ENCODE data around the gene ERF. TPM values are rescaled to one million over a fixed set of nuclear protein-coding genes. Genes with fewer than 3 reads are reported as not detected.
A peak's percentile ranks its signal among the peaks of the same experiment; 100 is the strongest.

ERF gene
- total RNA-seq, 1 donor, result 31.8 TPM

GRCh38 chr19:42252365-42253244 lies 2.3 kb downstream of the ERF start:
- TF ChIP-seq CTCF (IDR thresholded peaks at IDR 0.05; ENCODE audit: extremely low read depth, low read depth, low read length), result no peak
- H3K4me1 ChIP-seq (ENCODE audit: insufficient read depth, low read length), result peaks cover 41% of the 10 kb centered on the region
- peak overlapping the region; percentile 93 for H3K27ac ChIP-seq (ENCODE audit: low read depth, low read length)
- peaks cover 19% of the 10 kb centered on the region for H3K36me3 ChIP-seq (ENCODE audit: insufficient read depth, low read length)
- no peaks in the 10 kb centered on the region for H3K9me3 ChIP-seq (ENCODE audit: low read depth, low read length)
- peak; percentile 97 for DNase-seq (ENCODE audit: insufficient read length, low spot score, missing footprints)
- H3K27me3 ChIP-seq (ENCODE audit: insufficient read depth, low read length), result no peaks in the 10 kb centered on the region
- H2AFZ ChIP-seq (ENCODE audit: low read length), result no peak overlapping the region
- peaks cover 20% of the 10 kb centered on the region for H4K20me1 ChIP-seq (ENCODE audit: insufficient read depth, low read length)
- H3K4me2 ChIP-seq (ENCODE audit: insufficient read depth, low read length), result peak overlapping the region; percentile 97
- peak overlapping the region; percentile 95 for H3K4me3 ChIP-seq (ENCODE audit: insufficient read depth, low read length)
- H3K79me2 ChIP-seq (ENCODE audit: insufficient read depth, low read length), result peaks cover 70% of the 10 kb centered on the region

GRCh38 chr19:42251572-42252358 lies 3.2 kb downstream of the ERF start:
- no peak for TF ChIP-seq CTCF (IDR thresholded peaks at IDR 0.05; ENCODE audit: extremely low read depth, low read depth, low read length)
- H4K20me1 ChIP-seq (ENCODE audit: insufficient read depth, low read length), result peaks cover 25% of the 10 kb centered on the region
- peaks cover 48% of the 10 kb centered on the region for H3K4me1 ChIP-seq (ENCODE audit: insufficient read depth, low read length)
- peak; percentile 77 for DNase-seq (ENCODE audit: insufficient read length, low spot score, missing footprints)
- H2AFZ ChIP-seq (ENCODE audit: low read length), result no peak overlapping the region
- H3K79me2 ChIP-seq (ENCODE audit: insufficient read depth, low read length), result peaks cover 75% of the 10 kb centered on the region
- H3K27ac ChIP-seq (ENCODE audit: low read depth, low read length), result peak overlapping the region; percentile 93
- H3K36me3 ChIP-seq (ENCODE audit: insufficient read depth, low read length), result peaks cover 19% of the 10 kb centered on the region
- H3K27me3 ChIP-seq (ENCODE audit: insufficient read depth, low read length), result no peaks in the 10 kb centered on the region
- H3K4me2 ChIP-seq (ENCODE audit: insufficient read depth, low read length), result peak overlapping the region; percentile 97
- H3K4me3 ChIP-seq (ENCODE audit: insufficient read depth, low read length), result peak overlapping the region; percentile 95
- H3K9me3 ChIP-seq (ENCODE audit: low read depth, low read length), result no peaks in the 10 kb centered on the region

- peaks cover 51% of the 10 kb centered on the region for H3K4me1 ChIP-seq (ENCODE audit: insufficient read depth, low read length)
- no peaks in the 10 kb centered on the region for H3K27me3 ChIP-seq (ENCODE audit: insufficient read depth, low read length)
- H2AFZ ChIP-seq (ENCODE audit: low read length), result no peak overlapping the region
- peaks cover 29% of the 10 kb centered on the region for H4K20me1 ChIP-seq (ENCODE audit: insufficient read depth, low read length)
- H3K79me2 ChIP-seq (ENCODE audit: insufficient read depth, low read length), result peaks cover 75% of the 10 kb centered on the region
- TF ChIP-seq CTCF (IDR thresholded peaks at IDR 0.05; ENCODE audit: extremely low read depth, low read depth, low read length), result no peak
- peak overlapping the region; percentile 97 for H3K4me2 ChIP-seq (ENCODE audit: insufficient read depth, low read length)
- H3K36me3 ChIP-seq (ENCODE audit: insufficient read depth, low read length), result peaks cover 19% of the 10 kb centered on the region
- peak; percentile 97 for DNase-seq (ENCODE audit: insufficient read length, low spot score, missing footprints)
- peak overlapping the region; percentile 93 for H3K27ac ChIP-seq (ENCODE audit: low read depth, low read length)
- peak overlapping the region; percentile 57 for H3K4me3 ChIP-seq (ENCODE audit: insufficient read depth, low read length)
- H3K9me3 ChIP-seq (ENCODE audit: low read depth, low read length), result no peaks in the 10 kb centered on the region
Measured at GRCh38 chr19:42250666-42251531, 4.0 kb downstream of the ERF start.
